Breast epithelium (tissue), 3 donors: ENCODE data around the gene OR2AK2.

Experiments
- CTCF ChIP-seq, 3 donors: fragments of 450-650 bp; IDR thresholded peaks; one replicate each; pipeline ENCODE4 v1.5.1; 2016 to 2017; ENCODE audit warnings: antibody characterized with exemption in 3 of 3, mild to moderate bottlenecking in 3 of 3, moderate library complexity in 3 of 3
- POLR2A ChIP-seq: fragments of 450-650 bp; IDR thresholded peaks from one replicate; pipeline ENCODE4 v1.6.1; 2016; ENCODE audit warnings: antibody characterized with exemption, mild to moderate bottlenecking, moderate library complexity
- POLR2AphosphoS5 ChIP-seq, 3 donors: sonication (generic); formaldehyde crosslinking; IDR thresholded peaks; one replicate each; pipeline ENCODE4 v1.6.1; 2017; ENCODE audit warnings: antibody characterized with exemption in 3 of 3

GRCh38 chr1:248013229-248013710, 48.2 kb downstream of the OR2AK2 start, which contains the start of gene OR2L5:
- TF ChIP-seq POLR2A (no peak), CTCF (IDR thresholded peaks at IDR 0.05) (no peak), POLR2AphosphoS5 (IDR thresholded peaks at IDR 0.05) (no peak)
